Keratinocyte (primary cell): ENCODE data around the gene HS3ST3A1.

Source experiments
- CTCF ChIP-seq, 3 experiments: IDR thresholded peaks in 1 of 3; conservative IDR thresholded peaks in 1 of 3; optimal IDR thresholded peaks in 1 of 3; 2 replicates in 2 of 3; 3 replicates in 1 of 3; pipeline versions ENCODE3 to v1.5.1; 2011; ENCODE audit warnings: low read length in 3 of 3, mild to moderate bottlenecking in 3 of 3, moderate library complexity in 2 of 3, control low read depth in 1 of 3, inconsistent platforms in 1 of 3; ENCODE audit not compliant: insufficient read depth in 2 of 3; ENCODE audit errors: extremely low read depth in 1 of 3
- EZH2 ChIP-seq: IDR thresholded peaks from one replicate; pipeline ENCODE4 v1.6.1; 2012; ENCODE audit warnings: inconsistent platforms, mild to moderate bottlenecking, low read length, moderate library complexity

- TF ChIP-seq CTCF (optimal IDR thresholded peaks at IDR 0.05 in 1 of 3, IDR thresholded peaks at IDR 0.05 in 1 of 3, conservative IDR thresholded peaks at IDR 0.05 in 1 of 3; ENCODE audit: extremely low read depth in 1 of 3, insufficient read depth in 2 of 3, low read length in 3 of 3), result no peak
- TF ChIP-seq EZH2, result no peak
Observed at GRCh38 chr17:13562271-13562800, 39.4 kb downstream of the HS3ST3A1 start.
